ENCODE measurements around the gene CAMK1D. TPM values are rescaled to one million over a fixed set of nuclear protein-coding genes. Genes with fewer than 3 reads are reported as not detected.

Gene CAMK1D
- total and polyA plus RNA-seq, 2 of the 4 experiments (the other 2 are of a cell fraction): 5.0 to 5.3 TPM

DNA sequence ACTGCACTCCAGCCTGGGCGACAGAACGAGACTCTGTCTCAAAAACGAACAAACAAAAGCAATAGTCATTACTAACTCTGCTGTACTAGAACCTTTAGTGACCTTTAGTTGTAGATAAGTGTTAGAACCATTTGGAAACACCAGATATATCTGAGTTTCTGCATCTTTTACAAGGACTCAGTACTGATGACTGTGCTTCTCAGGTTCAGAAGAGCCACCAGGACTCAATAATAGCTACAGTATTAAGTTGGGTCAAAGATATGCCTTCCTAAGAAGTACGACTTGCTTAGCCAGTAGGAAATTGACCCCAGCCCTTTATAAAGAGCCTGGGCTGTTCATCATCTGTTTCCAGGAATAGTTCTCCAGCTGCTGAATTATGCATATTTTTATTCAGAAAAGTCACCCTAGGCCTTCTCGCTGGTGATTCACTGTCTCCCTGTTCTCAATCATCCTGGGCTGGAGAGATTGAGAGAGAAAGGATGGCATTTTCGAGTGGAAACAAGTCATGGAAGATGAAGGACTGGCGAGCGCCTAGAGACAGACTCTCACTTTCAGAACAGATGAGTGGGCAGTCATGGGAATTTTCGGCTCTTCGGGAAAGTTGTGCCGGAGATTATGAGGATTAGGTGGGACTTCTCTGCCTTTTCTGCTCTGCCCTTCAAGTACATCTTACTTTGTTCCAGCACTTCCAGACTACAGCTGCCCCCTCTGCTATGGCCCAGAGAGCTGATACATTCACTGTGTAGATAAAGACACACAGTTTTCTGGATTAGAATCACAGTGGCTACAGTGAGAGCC, 336.1 kb downstream of the CAMK1D start:
- DNase-seq (no peak), ATAC-seq (ENCODE audit: low read depth) (peak; percentile 17; the same call in 1 of the 2 replicates)
- Histone ChIP-seq H2BK15ac (ENCODE audit: low read depth, low read length) (no peak overlapping the region), H3K9ac (ENCODE audit: low read depth, low read length) (no peak overlapping the region), H2AFZ (replicated peaks; ENCODE audit: low read length, poor library complexity) (no peak overlapping the region), H2BK120ac (ENCODE audit: low read depth, low read length) (no peak overlapping the region), H3K9me3 (ENCODE audit: control insufficient read depth, insufficient read depth, low read length) (no peaks in the 10 kb centered on the region), H3K79me1 (ENCODE audit: low read depth in 1 of 2, low read length in 2 of 2) (no peaks in the 10 kb centered on the region), H3K9me1 (ENCODE audit: insufficient read depth, low read length) (peaks cover 2% of the 10 kb centered on the region; the same call in 1 of the 2 replicates), H3K14ac (replicated peaks; ENCODE audit: low read depth, low read length) (no peak overlapping the region), H3K4me3 (ENCODE audit: insufficient read depth, low read depth, low read length) (no peak overlapping the region), H3K4me1 (ENCODE audit: control insufficient read depth, insufficient read depth, low read length) (peaks cover 2% of the 10 kb centered on the region; the same call in 1 of the 2 replicates), H3K27me3 (ENCODE audit: control insufficient read depth, insufficient read depth, low read length) (no peaks in the 10 kb centered on the region), H3K36me3 (ENCODE audit: control insufficient read depth, insufficient read depth, low read length) (no peaks in the 10 kb centered on the region), H4K20me1 (ENCODE audit: insufficient read depth, low read length) (no peaks in the 10 kb centered on the region), H3K18ac (ENCODE audit: low read depth, low read length) (no peak overlapping the region), H4K91ac (ENCODE audit: insufficient read depth, low read depth, low read length) (no peak overlapping the region), H3K27ac (ENCODE audit: insufficient read depth, low read length) (no peak overlapping the region), H3K4ac (ENCODE audit: low read depth, low read length) (no peak overlapping the region), H3K56ac (ENCODE audit: extremely low read depth, insufficient read depth, low read length) (no peak overlapping the region), H2BK5ac (ENCODE audit: low read depth, low read length, poor library complexity, severe bottlenecking) (no peak overlapping the region), H3K23ac (ENCODE audit: low read depth, low read length) (no peak overlapping the region), H4K5ac (ENCODE audit: low read depth, low read length) (no peak overlapping the region), H4K8ac (ENCODE audit: low read depth in 2 of 2, low read length in 2 of 2) (no peak overlapping the region), H2AK9ac (replicated peaks; ENCODE audit: low read depth, low read length, poor library complexity) (no peak overlapping the region), H3K4me2 (ENCODE audit: low read depth, low read length) (no peak overlapping the region), H2AK5ac (ENCODE audit: low read depth, low read length) (no peak overlapping the region), H2BK20ac (ENCODE audit: low read depth, low read length) (no peak overlapping the region)
- TF ChIP-seq FOS (IDR thresholded peaks at IDR 0.05; ENCODE audit: low read depth, low read length): no peak
- TF ChIP-seq SMC3 (IDR thresholded peaks at IDR 0.05; ENCODE audit: low read depth, low read length): no peak
- TF ChIP-seq RFX5 (IDR thresholded peaks at IDR 0.05; ENCODE audit: low read depth, low read length): peak; percentile 88
- no peak for TF ChIP-seq ELK1 (IDR thresholded peaks at IDR 0.05; ENCODE audit: borderline replicate concordance, low read depth, low read length)
- WGBS, 2 experiments (ENCODE audit: extremely low coverage in 2 of 2, insufficient read length in 1 of 2): no CpG with 5 or more reads among the region's 11 CpGs
- intact Hi-C loops (cut with micrococcal nuclease): no loop called here
- in situ Hi-C loops (cut with MboI; ENCODE audit: low sequenced_read_pairs): no loop called here
- dilution Hi-C loops (cut with HindIII; ENCODE audit: low sequenced_read_pairs, unreplicated experiment): no loop called here
- ChIA-PET POLR2A (ENCODE audit: unreplicated experiment) (no interaction called here), CTCF (interaction anchor here (1.1 kb wide), 1 partner anchor 46 kb away, joined by 3 read pairs; no protein-coding TSS in a partner anchor)
- no TSS peak for BruUV-seq (replicated peaks)

Data from IMR-90 (cell line).